Prostate gland (tissue), 2 donors: ENCODE measurements around the gene BRME1. TPM values are rescaled to one million over a fixed set of nuclear protein-coding genes. Genes with fewer than 3 reads are reported as not detected.

ENCODE experiments used
- DNase-seq: peaks from one replicate; pipeline ENCODE4 v3.0.0-alpha.2; 2019; ENCODE audit warnings: low spot score
- H3K27ac ChIP-seq, 2 donors: fragments of 200-600 bp; sonication (generic); 2 replicates each; pipeline ENCODE4 v1.5.1; 2017 to 2019
- H3K27me3 ChIP-seq: fragments of 200-600 bp; sonication (generic); replicated peaks from 2 replicates; pipeline ENCODE4 v1.5.1; 2019; ENCODE audit not compliant: insufficient read depth
- H3K36me3 ChIP-seq, 2 donors: fragments of 200-600 bp; sonication (generic); 1 replicate in 1 of 2; 2 replicates in 1 of 2; pipeline versions ENCODE4 v1.5.1 to v1.8.1; 2017 to 2019
- H3K4me1 ChIP-seq: fragments of 200-600 bp; sonication (generic); replicated peaks from 2 replicates; pipeline ENCODE4 v1.5.1; 2019
- H3K4me3 ChIP-seq, 2 donors: fragments of 200-600 bp; sonication (generic); 2 replicates each; pipeline ENCODE4 v1.5.1; 2017 to 2019
- H3K9me3 ChIP-seq: fragments of 200-600 bp; sonication (generic); 2 replicates; pipeline ENCODE4 v1.5.1; 2017
- CTCF ChIP-seq, 4 experiments: fragments of 200-600 bp in 2 of 4; fragments of 450-650 bp in 2 of 4; sonication (generic) in 2 of 4; IDR thresholded peaks; 1 replicate in 3 of 4; 2 replicates in 1 of 4; pipeline ENCODE4 v1.5.1; 2016 to 2019; ENCODE audit warnings: antibody characterized with exemption in 4 of 4, mild to moderate bottlenecking in 2 of 4, moderate library complexity in 2 of 4
- POLR2A ChIP-seq: fragments of 450-650 bp; IDR thresholded peaks from one replicate; pipeline ENCODE4 v1.6.1; 2016; ENCODE audit warnings: antibody characterized with exemption, mild to moderate bottlenecking
- POLR2AphosphoS5 ChIP-seq: sonication (generic); formaldehyde crosslinking; IDR thresholded peaks from one replicate; pipeline ENCODE4 v1.6.1; 2017; ENCODE audit warnings: antibody characterized with exemption
- WGBS: methylation state at CpG from one replicate; pipeline ENCODE4 v1.1.5; 2018; 5-methylcytosine and 5-hydroxymethylcytosine counted together
- intact Hi-C: fragments of 100-400 bp; cut with DNase I; formaldehyde crosslinking; loops from one replicate; pipeline ENCODE4 v1.14.2; 2022
- total RNA-seq, 2 donors: library from RNA; depleted of rRNA; stranded (reverse); fragments of >200 nt; gene quantifications; one replicate each; pipeline ENCODE4 v1.1.0, GENCODE V29; 2016

BRME1 gene
- total RNA-seq, 2 donors from 2014 or later: 2.0 to 12.6 TPM

DNA sequence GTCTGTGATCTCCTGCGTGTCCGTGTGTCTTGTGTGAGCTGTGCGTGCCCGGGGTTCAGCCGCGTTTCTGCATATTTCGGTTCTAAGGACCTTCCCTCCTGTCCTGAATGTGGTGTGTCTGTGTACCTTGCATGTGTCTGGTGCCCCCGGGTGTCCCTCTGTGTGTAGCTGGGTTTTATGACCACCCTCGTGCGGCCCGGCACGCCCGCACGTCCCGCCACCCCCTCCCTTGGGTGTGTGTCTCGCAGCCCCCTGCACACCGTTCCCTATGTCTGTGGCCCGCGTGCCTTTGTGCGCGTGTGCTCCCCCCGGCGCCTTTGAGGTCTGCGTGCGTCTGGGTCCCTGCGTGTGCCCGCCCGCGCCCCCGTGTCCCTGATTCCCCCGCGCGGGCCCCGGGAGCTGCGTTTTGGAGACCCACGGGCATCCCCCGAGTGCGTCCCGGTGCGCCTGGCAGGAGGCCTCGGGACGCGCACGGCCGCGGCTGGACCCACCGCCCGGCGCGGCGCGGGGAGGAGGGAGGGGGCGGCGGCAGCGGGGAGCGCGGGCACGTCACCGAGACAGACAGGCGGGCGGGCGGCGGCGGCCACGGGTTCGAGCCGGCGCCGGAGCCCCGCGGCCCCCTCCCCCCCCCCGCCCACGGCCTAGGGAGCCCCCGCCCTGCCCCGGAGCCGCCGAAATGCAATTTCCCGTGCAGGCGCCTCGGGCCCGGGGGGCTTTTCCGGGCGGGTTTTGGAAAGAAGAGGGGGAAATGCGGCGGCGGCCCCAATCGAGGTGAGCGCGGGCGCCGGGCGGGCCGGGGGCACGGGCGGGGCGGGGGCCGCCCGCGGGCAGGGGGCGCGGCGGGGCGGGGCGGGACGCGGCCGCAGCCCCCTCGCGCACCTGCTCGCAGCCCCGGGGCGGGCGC, 41.0 kb downstream of the BRME1 start:
- DNase-seq: no peak
- H3K4me1 ChIP-seq: peaks cover 8% of the 10 kb centered on the region
- H3K27me3 ChIP-seq: no peaks in the 10 kb centered on the region
- TF ChIP-seq POLR2AphosphoS5 (no peak), CTCF (IDR thresholded peaks at IDR 0.05) (no peak), POLR2A (no peak)
- no peaks in the 10 kb centered on the region for H3K9me3 ChIP-seq
- WGBS: 7% methylated on average over 65 of the region's 113 CpGs
- peak overlapping the region; percentile 57 to 64 for H3K4me3 ChIP-seq
- no peaks in the 10 kb centered on the region for H3K36me3 ChIP-seq
- peak overlapping the region; percentile 26 to 31 for H3K27ac ChIP-seq
- intact Hi-C loops: loop anchor here (10.0 kb wide), 2 partner anchors 260 to 710 kb away; partner anchors contain the start of genes IER2 and STX10

DNA sequence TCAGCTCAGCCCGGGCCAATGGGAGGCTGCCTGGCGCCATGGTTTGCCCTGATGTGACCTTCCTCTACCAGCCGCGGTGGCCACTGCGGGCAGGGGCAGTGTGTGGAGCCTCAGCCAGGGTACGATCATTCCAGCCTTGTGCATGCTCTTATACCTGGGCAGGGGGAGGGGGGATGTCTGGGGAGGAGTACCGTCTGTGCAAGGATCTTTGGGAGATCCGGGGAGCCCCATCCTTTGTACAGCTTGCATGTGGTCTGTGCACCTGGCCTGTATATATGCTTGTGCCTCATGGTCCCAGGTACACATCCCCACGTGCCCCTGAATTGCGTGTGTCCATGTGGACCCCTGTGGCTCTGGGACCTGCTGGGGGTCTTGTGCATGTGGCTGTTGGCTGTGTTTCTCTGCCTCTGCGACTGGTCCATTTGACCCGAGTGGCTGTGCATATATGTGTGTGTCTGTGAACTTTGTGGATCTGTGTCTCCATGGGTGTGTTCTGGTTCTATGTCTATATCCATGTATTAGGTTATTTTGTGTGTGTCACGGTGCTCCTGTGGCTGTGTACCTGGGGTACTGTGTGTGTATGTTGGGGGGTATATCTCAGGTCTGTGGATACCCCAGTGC, 41.8 kb downstream of the BRME1 start:
- WGBS: 37% methylated on average over 11 of the region's 13 CpGs
- no peak overlapping the region for H3K4me3 ChIP-seq

GRCh38 chr19:13861714-13862531, 44.0 kb downstream of the BRME1 start:
- peak; percentile 89 for DNase-seq
- Histone ChIP-seq H3K9me3 (no peaks in the 10 kb centered on the region), H3K27me3 (no peaks in the 10 kb centered on the region), H3K4me1 (peaks cover 8% of the 10 kb centered on the region), H3K36me3 (no peaks in the 10 kb centered on the region), H3K27ac (peak overlapping the region; percentile 82 to 85), H3K4me3 (peak overlapping the region; percentile 22 to 31)
- peak; percentile 95 to 99 (median 98) for TF ChIP-seq CTCF (IDR thresholded peaks at IDR 0.05)
- TF ChIP-seq POLR2A: peak; percentile 8
- TF ChIP-seq POLR2AphosphoS5: peak; percentile 83
- WGBS: 1% methylated on average over 27 of the region's 27 CpGs
- intact Hi-C loops: loop anchor here (2.0 to 10.0 kb wide), 3 partner anchors 77 to 707 kb away; partner anchors contain the start of genes IER2 and STX10

More for the DNA sequence above, 41.8 kb downstream of the BRME1 start:
- Histone ChIP-seq H3K27me3 (no peaks in the 10 kb centered on the region), H3K27ac (peak overlapping the region in 1 of 2 donors; percentile 31), H3K36me3 (no peaks in the 10 kb centered on the region), H3K4me1 (peaks cover 8% of the 10 kb centered on the region), H3K9me3 (no peaks in the 10 kb centered on the region)
- DNase-seq: no peak
- no peak for TF ChIP-seq CTCF (IDR thresholded peaks at IDR 0.05)
- intact Hi-C loops: loop anchor here (10.0 kb wide), 2 partner anchors 259 to 709 kb away; partner anchors contain the start of genes IER2 and STX10

DNA sequence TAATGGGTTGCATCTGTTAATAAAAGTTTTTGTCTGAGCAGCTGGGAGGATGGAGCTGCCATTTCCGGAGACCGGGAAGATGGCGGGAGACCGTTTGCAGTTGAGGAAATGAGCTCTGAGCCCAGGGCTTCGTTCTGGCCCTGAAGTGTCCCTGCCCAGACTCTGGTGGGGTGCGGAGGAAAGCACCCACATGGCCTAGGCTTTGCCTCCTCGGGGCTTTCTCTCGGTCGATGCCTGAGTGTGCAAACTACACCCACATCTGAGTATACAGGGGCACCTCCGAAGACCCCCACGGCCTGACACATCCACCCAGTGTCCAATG, 44.6 kb downstream of the BRME1 start:
- no peaks in the 10 kb centered on the region for H3K9me3 ChIP-seq
- no peaks in the 10 kb centered on the region for H3K27me3 ChIP-seq
- H3K36me3 ChIP-seq: no peaks in the 10 kb centered on the region
- H3K27ac ChIP-seq: peak overlapping the region; percentile 82 to 85
- TF ChIP-seq POLR2A (no peak), POLR2AphosphoS5 (no peak), CTCF (IDR thresholded peaks at IDR 0.05) (no peak)
- peaks cover 7% of the 10 kb centered on the region for H3K4me1 ChIP-seq
- H3K4me3 ChIP-seq: peak overlapping the region; percentile 22 to 31
- no peak for DNase-seq
- intact Hi-C loops: loop anchor here (10.0 kb wide), 2 partner anchors 257 to 707 kb away; partner anchors contain the start of genes IER2 and STX10
- WGBS: 36% methylated on average over 11 of the region's 11 CpGs
